ENCODE measurements around the gene PAIP2B. TPM values are rescaled to one million over a fixed set of nuclear protein-coding genes. Genes with fewer than 3 reads are reported as not detected.

The PAIP2B gene
- total and polyA plus RNA-seq, 2 of the 13 experiments (the other 11 are each of a cell fraction or from before 2014, with no cell fraction given): 0.16 to 0.29 TPM

GRCh38 chr2:71224935-71225334 is 2.0 kb downstream of the PAIP2B start:
- Histone ChIP-seq H2AFZ (ENCODE audit: low read length) (no peak overlapping the region), H3K27me3 (ENCODE audit: control insufficient read depth in 1 of 2, insufficient read depth in 2 of 2, low read length in 2 of 2) (peaks cover 4 to 29% of the 10 kb centered on the region in 2 experiments), H3K9me3 (ENCODE audit: low read length) (no peaks in the 10 kb centered on the region), H3K36me3 (replicated peaks in 1 of 2; ENCODE audit: control insufficient read depth in 1 of 2, insufficient read depth in 2 of 2, low read length in 2 of 2) (no peaks in the 10 kb centered on the region), H3K79me2 (ENCODE audit: insufficient read depth, low read length) (no peaks in the 10 kb centered on the region), H3K4me2 (ENCODE audit: low read depth, low read length) (no peak overlapping the region), H3K27ac (ENCODE audit: extremely low read length, insufficient read depth, low read length) (no peak overlapping the region), H3K9ac (ENCODE audit: insufficient read depth, low read depth, low read length) (no peak overlapping the region), H3K4me1 (ENCODE audit: insufficient read depth, low read length) (0 out of 2 replicates have a peak, but pooled peaks cover 11% of the 10 kb centered on the region), H4K20me1 (ENCODE audit: insufficient read depth, low read length) (no peaks in the 10 kb centered on the region), H3K4me3 (replicated peaks in 1 of 3; ENCODE audit: insufficient read depth in 1 of 3, low read depth in 2 of 3, low read length in 3 of 3) (no peak overlapping the region)
- TF ChIP-seq ZNF121 (CRISPR knock-in tag; IDR thresholded peaks at IDR 0.05) (peak; percentile 60; the same call in 1 of the 2 replicates), ZNF747 (CRISPR knock-in tag; IDR thresholded peaks at IDR 0.05; ENCODE audit: borderline replicate concordance) (no peak), PRMT3 (CRISPR knock-in tag; IDR thresholded peaks at IDR 0.05; ENCODE audit: borderline replicate concordance, low read depth) (no peak), THAP7 (CRISPR knock-in tag; IDR thresholded peaks at IDR 0.05) (no peak)
- ATAC-seq (no peak), FAIRE-seq (no peak), DNase-seq (ENCODE audit: low spot score) (no peak)
- no TSS peak for BruUV-seq (replicated peaks)
- POLR2A ChIA-PET: no interaction called here
- intact Hi-C loops (cut with micrococcal nuclease; ENCODE audit: unreplicated experiment): no loop called here
- in situ Hi-C loops (cut with HindIII; ENCODE audit: extremely low pct_ligation_motif_present, low pct_unique_long_range_greater_than_20kb): loop anchor here (10.0 kb wide), 1 partner anchor 290 kb away; no protein-coding TSS in a partner anchor
- CTCF ChIA-PET (ENCODE audit: low intra/inter-chr PET ratio, low total read pairs): interaction anchor here (1.6 kb wide), 1 partner anchor 285 kb away, joined by 8 read pairs; no protein-coding TSS in a partner anchor

GRCh38 chr2:71224457-71224856 is 2.4 kb downstream of the PAIP2B start:
- 14% methylated on average over 1 of the region's 1 CpG for WGBS (ENCODE audit: low lambda C conversion rate)
- TF ChIP-seq ZNF180 (CRISPR knock-in tag; IDR thresholded peaks at IDR 0.05; ENCODE audit: borderline replicate concordance, low read depth) (no peak), CHD4 (IDR thresholded peaks at IDR 0.05; ENCODE audit: borderline replicate concordance, low read length) (no peak), ATF3 (CRISPR knock-in tag; IDR thresholded peaks at IDR 0.05) (no peak), TOPORS (CRISPR knock-in tag; IDR thresholded peaks at IDR 0.05) (no peak), SMAD1 (CRISPR knock-in tag; IDR thresholded peaks at IDR 0.05; ENCODE audit: borderline replicate concordance, low read depth) (no peak), ZNF276 (CRISPR knock-in tag; IDR thresholded peaks at IDR 0.05; ENCODE audit: low read depth) (no peak), ATF5 (CRISPR knock-in tag; IDR thresholded peaks at IDR 0.05; ENCODE audit: low read depth) (no peak), ZFP37 (CRISPR knock-in tag; IDR thresholded peaks at IDR 0.05; ENCODE audit: borderline replicate concordance) (no peak), PPARG (CRISPR knock-in tag; conservative IDR thresholded peaks at IDR 0.05) (no peak), SRSF1 (optimal IDR thresholded peaks at IDR 0.05; ENCODE audit: low read depth, low read length) (no peak), ZNF841 (CRISPR knock-in tag; IDR thresholded peaks at IDR 0.05; ENCODE audit: borderline replicate concordance) (no peak)

More at GRCh38 chr2:71224457-71224856, 2.4 kb downstream of the PAIP2B start:
- peaks cover 4 to 29% of the 10 kb centered on the region in 2 experiments for H3K27me3 ChIP-seq (ENCODE audit: control insufficient read depth in 1 of 2, insufficient read depth in 2 of 2, low read length in 2 of 2)
- ChIA-PET POLR2A (no interaction called here), CTCF (ENCODE audit: low intra/inter-chr PET ratio, low total read pairs) (interaction anchor here (1.6 kb wide), 1 partner anchor 286 kb away, joined by 8 read pairs; no protein-coding TSS in a partner anchor)
- no peak overlapping the region for H2AFZ ChIP-seq (ENCODE audit: low read length)
- BruUV-seq (replicated peaks): no TSS peak
- no peaks in the 10 kb centered on the region for H3K79me2 ChIP-seq (ENCODE audit: insufficient read depth, low read length)
- no peaks in the 10 kb centered on the region for H3K36me3 ChIP-seq (replicated peaks in 1 of 2; ENCODE audit: control insufficient read depth in 1 of 2, insufficient read depth in 2 of 2, low read length in 2 of 2)
- FAIRE-seq (no peak), ATAC-seq (no peak), DNase-seq (ENCODE audit: low spot score) (no peak)
- no peak overlapping the region for H3K4me3 ChIP-seq (replicated peaks in 1 of 3; ENCODE audit: insufficient read depth in 1 of 3, low read depth in 2 of 3, low read length in 3 of 3)
- 0 out of 2 replicates have a peak, but pooled peaks cover 11% of the 10 kb centered on the region for H3K4me1 ChIP-seq (ENCODE audit: insufficient read depth, low read length)
- intact Hi-C loops (cut with micrococcal nuclease; ENCODE audit: unreplicated experiment) (no loop called here), in situ Hi-C loops (cut with HindIII; ENCODE audit: extremely low pct_ligation_motif_present, low pct_unique_long_range_greater_than_20kb) (loop anchor here (10.0 kb wide), 1 partner anchor 290 kb away; no protein-coding TSS in a partner anchor)
- no peaks in the 10 kb centered on the region for H3K9me3 ChIP-seq (ENCODE audit: low read length)
- H4K20me1 ChIP-seq (ENCODE audit: insufficient read depth, low read length): no peaks in the 10 kb centered on the region
- no peak overlapping the region for H3K4me2 ChIP-seq (ENCODE audit: low read depth, low read length)
- H3K9ac ChIP-seq (ENCODE audit: insufficient read depth, low read depth, low read length): no peak overlapping the region
- no peak overlapping the region for H3K27ac ChIP-seq (ENCODE audit: extremely low read length, insufficient read depth, low read length)
